AG09309 (cell line): ENCODE results near the gene RASGRP4.

Source experiments
- DNase-seq: peaks from one replicate; pipeline ENCODE4 v3.0.0-alpha.2; 2010; ENCODE audit warnings: low read depth
- H3K4me3 ChIP-seq: 2 replicates; pipeline ENCODE4 v1.5.1; 2011; ENCODE audit warnings: mild to moderate bottlenecking, low read depth, low read length, moderate library complexity; ENCODE audit not compliant: control insufficient read depth
- TF ChIP-seq, protein P1 (sequence below): IDR thresholded peaks from 2 replicates; pipeline ENCODE4 v1.5.1; 2011; ENCODE audit warnings: mild to moderate bottlenecking, low read depth, low read length, inconsistent platforms; ENCODE audit not compliant: insufficient read depth, control insufficient read depth; ENCODE audit errors: missing control alignments

Gene RASGRP4

GRCh38 chr19:38441657-38442348 lies 15.8 kb upstream of the RASGRP4 start:
- no peak for DNase-seq
- no peak overlapping the region for H3K4me3 ChIP-seq
- TF ChIP-seq, protein P1, sequence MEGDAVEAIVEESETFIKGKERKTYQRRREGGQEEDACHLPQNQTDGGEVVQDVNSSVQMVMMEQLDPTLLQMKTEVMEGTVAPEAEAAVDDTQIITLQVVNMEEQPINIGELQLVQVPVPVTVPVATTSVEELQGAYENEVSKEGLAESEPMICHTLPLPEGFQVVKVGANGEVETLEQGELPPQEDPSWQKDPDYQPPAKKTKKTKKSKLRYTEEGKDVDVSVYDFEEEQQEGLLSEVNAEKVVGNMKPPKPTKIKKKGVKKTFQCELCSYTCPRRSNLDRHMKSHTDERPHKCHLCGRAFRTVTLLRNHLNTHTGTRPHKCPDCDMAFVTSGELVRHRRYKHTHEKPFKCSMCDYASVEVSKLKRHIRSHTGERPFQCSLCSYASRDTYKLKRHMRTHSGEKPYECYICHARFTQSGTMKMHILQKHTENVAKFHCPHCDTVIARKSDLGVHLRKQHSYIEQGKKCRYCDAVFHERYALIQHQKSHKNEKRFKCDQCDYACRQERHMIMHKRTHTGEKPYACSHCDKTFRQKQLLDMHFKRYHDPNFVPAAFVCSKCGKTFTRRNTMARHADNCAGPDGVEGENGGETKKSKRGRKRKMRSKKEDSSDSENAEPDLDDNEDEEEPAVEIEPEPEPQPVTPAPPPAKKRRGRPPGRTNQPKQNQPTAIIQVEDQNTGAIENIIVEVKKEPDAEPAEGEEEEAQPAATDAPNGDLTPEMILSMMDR: no peak

GRCh38 chr19:38440592-38440991 lies 14.6 kb upstream of the RASGRP4 start:
- TF ChIP-seq, protein P1: no peak
- no peak for DNase-seq
- H3K4me3 ChIP-seq: no peak overlapping the region

GRCh38 chr19:38437917-38438316 lies 11.9 kb upstream of the RASGRP4 start:
- H3K4me3 ChIP-seq: no peak overlapping the region
- DNase-seq: no peak
- TF ChIP-seq, protein P1: no peak

DNA sequence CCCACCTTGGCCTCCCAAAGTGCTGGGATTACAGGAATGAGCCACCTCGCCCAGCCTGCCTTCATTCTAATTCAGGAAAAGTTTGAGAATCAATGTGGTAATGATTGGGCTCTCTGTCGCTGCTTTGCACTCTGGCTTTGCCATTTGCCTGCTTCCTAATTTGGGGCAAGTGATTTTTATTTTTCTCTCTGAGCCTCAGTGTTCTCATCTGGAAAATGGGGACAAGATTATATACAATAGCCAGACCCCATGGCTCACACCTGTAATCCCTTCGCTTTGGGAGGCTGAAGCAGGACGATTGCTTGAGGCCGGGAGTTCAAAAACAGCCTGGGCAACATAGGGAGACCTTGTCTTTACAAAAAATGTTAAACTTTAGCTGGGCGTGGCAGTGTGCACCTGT lies 11.3 kb upstream of the RASGRP4 start:
- H3K4me3 ChIP-seq: no peak overlapping the region
- DNase-seq: no peak
- TF ChIP-seq, protein P1: no peak

- no peak overlapping the region for H3K4me3 ChIP-seq
- no peak for DNase-seq
- TF ChIP-seq, protein P1: no peak
These were observed 8.6 kb upstream of the RASGRP4 start for GRCh38 chr19:38434549-38435051.

- H3K4me3 ChIP-seq: no peak within 1 kb of the TSS
- DNase-seq: no peak
- TF ChIP-seq, protein P1: no peak
These were observed 7.3 kb upstream of the RASGRP4 start, which contains the start of gene RYR1 for GRCh38 chr19:38433268-38433733. Gene RYR1, plus strand, starts transcription at chr19:38433691. Its CDS starts 139 bp downstream, at chr19:38433830.
